ENCODE data around the gene HPF1. TPM values are rescaled to one million over a fixed set of nuclear protein-coding genes. Genes with fewer than 3 reads are reported as not detected.
"Not testable (repeated sequence)": the region's sequence is repeated elsewhere in the genome, so short reads cannot be mapped to it uniquely, and the experiment has no call there.

Gene HPF1
- total RNA-seq, 1 donor from 2014 or later, result 21.2 TPM

DNA sequence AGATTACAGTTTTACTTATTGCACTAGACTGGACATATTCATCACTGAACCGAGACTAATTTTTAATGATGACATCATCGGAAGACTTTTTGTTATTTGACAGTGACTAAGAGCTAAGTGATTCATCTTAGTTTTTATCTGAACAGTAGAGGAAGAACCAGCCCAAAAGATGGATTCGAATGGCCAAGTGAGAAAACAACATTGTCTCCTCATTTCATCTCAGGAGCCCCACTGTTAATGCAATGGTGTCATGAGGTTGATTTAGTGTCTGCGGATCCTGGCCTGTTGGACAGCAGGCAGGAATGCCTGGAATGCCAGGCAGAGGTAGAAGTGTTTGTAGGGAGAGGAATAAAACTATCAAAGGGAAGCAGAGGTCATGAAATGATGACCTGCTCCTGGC, 37.8 kb upstream of the HPF1 start:
- Histone ChIP-seq H3K27me3 (ENCODE audit: low read depth) (peaks cover 16% of the 10 kb centered on the region), H3K4me3 (no peak overlapping the region), H3K4me1 (peaks cover 7% of the 10 kb centered on the region), H3K9me3 (no peaks in the 10 kb centered on the region), H3K27ac (no peak overlapping the region), H3K36me3 (no peaks in the 10 kb centered on the region)
- TF ChIP-seq, protein P1, sequence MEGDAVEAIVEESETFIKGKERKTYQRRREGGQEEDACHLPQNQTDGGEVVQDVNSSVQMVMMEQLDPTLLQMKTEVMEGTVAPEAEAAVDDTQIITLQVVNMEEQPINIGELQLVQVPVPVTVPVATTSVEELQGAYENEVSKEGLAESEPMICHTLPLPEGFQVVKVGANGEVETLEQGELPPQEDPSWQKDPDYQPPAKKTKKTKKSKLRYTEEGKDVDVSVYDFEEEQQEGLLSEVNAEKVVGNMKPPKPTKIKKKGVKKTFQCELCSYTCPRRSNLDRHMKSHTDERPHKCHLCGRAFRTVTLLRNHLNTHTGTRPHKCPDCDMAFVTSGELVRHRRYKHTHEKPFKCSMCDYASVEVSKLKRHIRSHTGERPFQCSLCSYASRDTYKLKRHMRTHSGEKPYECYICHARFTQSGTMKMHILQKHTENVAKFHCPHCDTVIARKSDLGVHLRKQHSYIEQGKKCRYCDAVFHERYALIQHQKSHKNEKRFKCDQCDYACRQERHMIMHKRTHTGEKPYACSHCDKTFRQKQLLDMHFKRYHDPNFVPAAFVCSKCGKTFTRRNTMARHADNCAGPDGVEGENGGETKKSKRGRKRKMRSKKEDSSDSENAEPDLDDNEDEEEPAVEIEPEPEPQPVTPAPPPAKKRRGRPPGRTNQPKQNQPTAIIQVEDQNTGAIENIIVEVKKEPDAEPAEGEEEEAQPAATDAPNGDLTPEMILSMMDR (IDR thresholded peaks at IDR 0.05), result no peak
- intact Hi-C loops (cut with DNase I), result no loop called here
- DNase-seq (no peak), ATAC-seq (no peak)

DNA sequence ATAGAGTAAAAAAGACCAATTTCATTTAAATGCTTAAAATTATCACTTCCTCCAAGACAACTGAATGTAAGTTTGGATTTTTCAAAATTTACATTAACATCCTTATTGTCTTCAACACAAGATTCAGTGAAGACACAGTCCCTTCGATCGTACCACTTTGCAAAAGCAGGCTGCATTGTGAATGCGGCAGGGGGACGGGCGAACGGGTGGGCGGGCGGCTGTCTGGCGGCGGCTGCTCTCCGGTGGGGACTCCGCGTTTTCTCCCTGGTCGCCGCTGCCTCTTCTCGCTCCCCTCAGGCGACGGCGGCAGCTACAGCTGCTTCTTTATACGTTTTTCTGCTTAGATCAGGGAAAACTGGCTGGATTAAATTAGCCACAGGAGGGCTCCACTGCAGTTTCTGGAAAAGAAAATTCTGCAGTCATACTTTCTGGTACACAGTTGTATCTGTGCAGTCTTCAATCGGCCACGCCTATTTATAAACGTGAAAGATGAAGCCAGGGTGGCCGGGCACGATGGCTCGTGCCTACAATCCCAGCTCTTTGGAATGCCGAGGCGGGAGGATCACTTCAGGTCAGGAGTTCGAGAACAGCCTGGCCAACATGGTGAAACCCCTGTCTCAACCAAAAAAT, 33.9 kb upstream of the HPF1 start:
- no peak for DNase-seq

DNA sequence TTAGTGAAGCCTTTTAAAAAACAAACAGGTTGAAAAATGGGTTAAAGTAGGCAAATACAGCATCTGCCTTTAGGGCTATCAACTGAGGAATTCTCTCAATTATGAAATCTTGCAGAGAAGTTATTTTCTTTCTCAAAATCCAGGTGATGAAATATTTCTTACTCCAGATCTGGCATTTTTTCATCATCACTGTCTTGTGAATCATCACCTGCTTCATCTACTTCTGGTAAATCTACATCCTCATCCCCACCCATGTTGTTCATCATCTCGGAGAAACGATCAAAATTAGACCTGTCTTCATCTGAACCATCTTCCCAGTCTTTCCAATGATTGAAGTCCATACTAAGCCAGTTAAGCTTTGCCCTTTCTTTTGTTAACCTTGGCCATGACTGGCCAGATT, 33.3 kb upstream of the HPF1 start:
- Histone ChIP-seq H3K4me1 (peaks cover 7% of the 10 kb centered on the region), H3K27me3 (ENCODE audit: low read depth) (peaks cover 56% of the 10 kb centered on the region), H3K4me3 (no peak overlapping the region), H3K9me3 (no peaks in the 10 kb centered on the region), H3K36me3 (no peaks in the 10 kb centered on the region), H3K27ac (no peak overlapping the region)
- no peak for DNase-seq
- intact Hi-C loops (cut with DNase I), result no loop called here
- ATAC-seq, result no peak
- TF ChIP-seq, protein P1 (IDR thresholded peaks at IDR 0.05), result no peak

More for the DNA sequence above, 33.9 kb upstream of the HPF1 start:
- Histone ChIP-seq H3K9me3 (no peaks in the 10 kb centered on the region), H3K4me1 (peaks cover 7% of the 10 kb centered on the region), H3K27me3 (ENCODE audit: low read depth) (peaks cover 53% of the 10 kb centered on the region), H3K4me3 (peak overlapping the region; percentile 17), H3K27ac (no peak overlapping the region), H3K36me3 (no peaks in the 10 kb centered on the region)
- ATAC-seq, result peak; percentile 27 to 61
- intact Hi-C loops (cut with DNase I), result no loop called here
- TF ChIP-seq, protein P1 (IDR thresholded peaks at IDR 0.05), result peak; percentile 48

DNA sequence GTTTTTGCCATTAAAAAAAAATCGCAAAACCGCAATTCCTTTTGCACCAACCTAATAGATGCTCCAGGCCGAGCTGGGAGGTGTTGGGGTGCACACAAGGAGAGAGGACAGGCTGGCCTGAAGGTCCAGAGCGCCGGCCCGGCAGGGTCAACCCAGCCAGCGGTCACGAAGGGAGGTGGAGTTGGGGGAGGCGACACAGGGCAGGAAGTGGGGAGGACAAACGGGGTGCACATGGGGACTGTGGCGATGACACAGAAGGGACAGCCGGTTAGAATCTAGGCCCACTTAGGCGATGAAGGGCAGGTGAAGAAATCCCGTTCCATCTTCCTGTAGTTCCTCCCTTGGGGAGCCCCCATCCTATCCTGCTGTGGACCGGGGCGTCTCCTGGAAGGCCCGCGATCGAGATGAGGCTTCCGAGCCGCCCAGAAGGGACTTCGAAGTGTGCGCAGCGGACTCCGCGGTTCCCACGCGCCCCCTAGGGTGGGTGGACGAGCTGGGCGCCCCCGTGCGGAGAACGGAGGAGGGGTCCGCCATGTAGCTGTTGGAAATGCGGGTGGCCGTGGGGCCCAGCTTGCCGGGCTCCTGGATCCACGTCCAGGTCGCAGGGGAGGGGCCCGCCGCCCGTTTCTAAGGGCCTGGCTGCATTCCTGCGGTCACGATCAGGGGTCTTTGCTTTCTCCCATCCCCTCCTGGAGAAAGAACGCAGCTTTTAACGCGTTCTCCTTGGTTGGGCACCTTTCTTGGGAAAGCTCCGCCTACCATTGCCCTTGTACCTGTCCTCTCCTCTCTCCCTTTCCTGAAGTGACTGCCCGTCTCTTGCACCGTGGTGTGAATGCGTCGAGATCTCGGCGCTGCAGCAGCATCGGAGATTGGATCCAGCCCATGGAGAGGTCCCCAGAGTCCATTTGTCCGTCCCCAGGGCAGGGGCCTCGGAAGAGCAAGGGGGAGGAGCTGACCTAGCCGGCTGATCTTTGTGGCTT, 17.0 kb upstream of the HPF1 start:
- Histone ChIP-seq H3K27ac (no peak overlapping the region), H3K4me1 (peaks cover 6% of the 10 kb centered on the region), H3K27me3 (ENCODE audit: low read depth) (peaks cover 18% of the 10 kb centered on the region), H3K4me3 (peak overlapping the region; percentile 21), H3K36me3 (no peaks in the 10 kb centered on the region), H3K9me3 (no peaks in the 10 kb centered on the region)
- no peak for DNase-seq
- TF ChIP-seq, protein P1 (IDR thresholded peaks at IDR 0.05), result peak; percentile 13
- intact Hi-C loops (cut with DNase I), result no loop called here
- peak in 1 of 2 donors; percentile 56 for ATAC-seq

DNA sequence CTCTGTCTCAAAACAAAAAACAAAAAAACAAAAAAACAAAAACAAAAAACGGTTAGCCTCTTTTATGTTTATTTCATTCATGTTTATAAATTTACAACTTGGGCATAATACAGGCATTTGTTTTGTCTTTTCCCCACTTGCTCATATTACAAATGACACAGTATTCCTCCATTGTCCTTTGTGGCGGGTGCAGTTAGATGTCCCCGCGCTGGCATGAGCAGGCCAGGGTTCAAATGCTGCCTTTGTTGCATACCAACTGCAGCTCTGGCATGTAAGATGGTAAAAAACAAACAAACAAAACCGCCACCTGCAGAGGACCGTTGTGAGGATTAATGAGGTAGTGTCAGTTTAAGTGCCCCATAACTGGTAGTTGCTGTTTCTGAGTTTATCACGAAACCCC, 16.1 kb upstream of the HPF1 start:
- no peaks in the 10 kb centered on the region for H3K36me3 ChIP-seq
- ATAC-seq, result no peak
- intact Hi-C loops (cut with DNase I), result no loop called here
- H3K27ac ChIP-seq, result no peak overlapping the region
- TF ChIP-seq, protein P1 (IDR thresholded peaks at IDR 0.05), result no peak
- no peak overlapping the region for H3K4me3 ChIP-seq
- no peak for DNase-seq
- peaks cover 6% of the 10 kb centered on the region for H3K4me1 ChIP-seq
- no peaks in the 10 kb centered on the region for H3K9me3 ChIP-seq
- peaks cover 18% of the 10 kb centered on the region for H3K27me3 ChIP-seq (ENCODE audit: low read depth)

DNA sequence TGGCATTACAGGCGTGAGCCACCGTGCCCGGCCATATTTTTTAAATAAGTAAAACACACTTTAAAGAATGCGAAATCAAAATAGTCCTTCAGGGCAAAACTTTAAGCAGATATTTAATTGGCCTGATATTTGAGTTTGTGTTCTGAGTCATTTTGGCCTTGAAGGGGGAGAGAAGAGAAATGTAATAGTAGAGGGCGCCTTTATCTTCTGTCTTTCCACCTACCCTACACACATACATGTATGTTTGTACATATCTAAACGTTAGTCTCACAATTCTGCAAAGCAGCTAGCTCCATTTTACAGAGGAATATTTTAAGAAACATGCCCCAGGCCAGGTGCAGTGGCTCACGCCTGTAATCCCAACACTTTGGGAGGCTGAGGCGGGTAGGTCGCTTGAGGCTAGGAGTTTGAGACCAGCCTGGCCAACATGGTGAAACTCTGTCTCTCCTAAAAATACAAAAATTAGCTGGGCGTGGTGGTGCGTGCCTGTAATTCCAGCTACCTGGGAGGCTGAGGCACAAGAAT, 13.9 kb upstream of the HPF1 start:
- intact Hi-C loops (cut with DNase I); H3K9me3 ChIP-seq; H3K27ac ChIP-seq; ATAC-seq; DNase-seq; H3K4me3 ChIP-seq; H3K4me1 ChIP-seq; H3K36me3 ChIP-seq: not testable (repeated sequence)
- peaks cover 18% of the 10 kb centered on the region for H3K27me3 ChIP-seq (ENCODE audit: low read depth)

Measured in lower lobe of right lung (tissue), 2 donors.